Activated naive CD4-positive, alpha-beta T cell treated with anti-CD3 and anti-CD28 coated beads for 36 hours (primary cell): ENCODE data around the gene SBNO1. TPM values are rescaled to one million over a fixed set of nuclear protein-coding genes. Genes with fewer than 3 reads are reported as not detected.

Experiments
- CTCF ChIA-PET: fragments of 350-600 bp; sonication (Branson Sonifier 250); formaldehyde crosslinking; loops from one replicate; lab custom pipeline; 2021; ENCODE audit warnings: antibody characterized with exemption; lab: Charles Lee
- DNase-seq: peaks from one replicate; pipeline ENCODE4 v3.0.0-alpha.2; 2020
- H3K27ac Mint-ChIP-seq: one replicate; pipeline ENCODE4 v1.8.0; 2021; ENCODE audit warnings: mild to moderate bottlenecking, mixed read lengths
- H3K27me3 Mint-ChIP-seq: one replicate; pipeline ENCODE4 v1.8.0; 2021; ENCODE audit warnings: low read depth, mixed read lengths
- H3K36me3 Mint-ChIP-seq: one replicate; pipeline ENCODE4 v1.8.0; 2021; ENCODE audit warnings: low read depth, mixed read lengths
- H3K4me1 Mint-ChIP-seq: one replicate; pipeline ENCODE4 v1.8.0; 2021; ENCODE audit warnings: low read depth, mixed read lengths
- H3K4me3 Mint-ChIP-seq: one replicate; pipeline ENCODE4 v1.8.0; 2021; ENCODE audit warnings: mild to moderate bottlenecking, moderate library complexity, mixed read lengths
- H3K9me3 Mint-ChIP-seq: one replicate; pipeline ENCODE4 v1.8.0; 2021; ENCODE audit warnings: mixed read lengths
- intact Hi-C: fragments of 100-400 bp; cut with micrococcal nuclease; formaldehyde crosslinking; loops from one replicate; pipeline ENCODE4 v1.15.1; 2023
- total RNA-seq, 2 experiments: library from RNA; stranded (reverse); gene quantifications; one replicate each; pipeline ENCODE4 v1.2.3, GENCODE V29; 2021

Gene SBNO1
- total RNA-seq, 2 experiments from 2014 or later: 40.4 to 43.0 TPM

GRCh38 chr12:123282111-123282510 is 82.5 kb downstream of the SBNO1 start:
- peaks cover 6% of the 10 kb centered on the region for H3K4me1 Mint-ChIP-seq
- no peaks in the 10 kb centered on the region for H3K27me3 Mint-ChIP-seq
- DNase-seq: no peak
- H3K4me3 Mint-ChIP-seq: no peak overlapping the region
- H3K36me3 Mint-ChIP-seq: no peaks in the 10 kb centered on the region
- intact Hi-C loops: no loop called here
- H3K9me3 Mint-ChIP-seq: no peaks in the 10 kb centered on the region
- CTCF ChIA-PET: interaction anchor here (0.6 kb wide), 1 partner anchor 301 kb away, joined by 3 read pairs; no protein-coding TSS in a partner anchor
- no peak overlapping the region for H3K27ac Mint-ChIP-seq

- CTCF ChIA-PET: no interaction called here
- H3K9me3 Mint-ChIP-seq: no peaks in the 10 kb centered on the region
- no peak for DNase-seq
- no peaks in the 10 kb centered on the region for H3K36me3 Mint-ChIP-seq
- intact Hi-C loops: no loop called here
- H3K4me3 Mint-ChIP-seq: no peak overlapping the region
- H3K4me1 Mint-ChIP-seq: peaks cover 6% of the 10 kb centered on the region
- H3K27me3 Mint-ChIP-seq: no peaks in the 10 kb centered on the region
- no peak overlapping the region for H3K27ac Mint-ChIP-seq
Observed at GRCh38 chr12:123280971-123281370, 83.7 kb downstream of the SBNO1 start.

GRCh38 chr12:123278101-123278627 is 86.5 kb downstream of the SBNO1 start:
- H3K9me3 Mint-ChIP-seq: no peaks in the 10 kb centered on the region
- no peak overlapping the region for H3K27ac Mint-ChIP-seq
- H3K4me1 Mint-ChIP-seq: peaks cover 6% of the 10 kb centered on the region
- H3K27me3 Mint-ChIP-seq: no peaks in the 10 kb centered on the region
- peak; percentile 56 for DNase-seq
- CTCF ChIA-PET: interaction anchor here (0.6 to 1.2 kb wide), 5 partner anchors 28 to 300 kb away, joined by 3 to 4 read pairs (median 3); no protein-coding TSS in a partner anchor
- H3K4me3 Mint-ChIP-seq: no peak overlapping the region
- H3K36me3 Mint-ChIP-seq: no peaks in the 10 kb centered on the region
- intact Hi-C loops: loop anchor here (1.0 to 2.0 kb wide), 2 partner anchors 27 to 437 kb away; no protein-coding TSS in a partner anchor

GRCh38 chr12:123273166-123273565 is 91.5 kb downstream of the SBNO1 start:
- CTCF ChIA-PET: interaction anchor here (0.5 to 0.6 kb wide), 2 partner anchors 11 to 87 kb away, joined by 3 to 4 read pairs; no protein-coding TSS in a partner anchor
- no peaks in the 10 kb centered on the region for H3K36me3 Mint-ChIP-seq

GRCh38 chr12:123271001-123271668 is 93.5 kb downstream of the SBNO1 start:
- DNase-seq: peak; percentile 81
- CTCF ChIA-PET: interaction anchor here (1.0 kb wide), 1 partner anchor 95 kb away, joined by 3 read pairs; no protein-coding TSS in a partner anchor
- Mint-ChIP-seq H3K36me3 (no peaks in the 10 kb centered on the region), H3K4me3 (no peak overlapping the region), H3K27me3 (no peaks in the 10 kb centered on the region), H3K9me3 (no peaks in the 10 kb centered on the region), H3K4me1 (peaks cover 23% of the 10 kb centered on the region), H3K27ac (no peak overlapping the region)
- intact Hi-C loops: loop anchor here (1.0 kb wide), 3 partner anchors 94 to 311 kb away; partner anchors contain the start of gene KMT5A

More at GRCh38 chr12:123273166-123273565, 91.5 kb downstream of the SBNO1 start:
- peak overlapping the region; percentile 29 for H3K4me3 Mint-ChIP-seq
- intact Hi-C loops: no loop called here
- no peak for DNase-seq
- no peak overlapping the region for H3K27ac Mint-ChIP-seq
- peaks cover 24% of the 10 kb centered on the region for H3K4me1 Mint-ChIP-seq
- no peaks in the 10 kb centered on the region for H3K9me3 Mint-ChIP-seq
- H3K27me3 Mint-ChIP-seq: no peaks in the 10 kb centered on the region

- H3K27ac Mint-ChIP-seq: peak overlapping the region; percentile 74
- peak overlapping the region; percentile 84 for H3K4me3 Mint-ChIP-seq
- H3K27me3 Mint-ChIP-seq: no peaks in the 10 kb centered on the region
- no peaks in the 10 kb centered on the region for H3K36me3 Mint-ChIP-seq
- CTCF ChIA-PET: interaction anchor here (0.6 to 1.6 kb wide), 3 partner anchors 33 to 311 kb away, joined by 3 to 10 read pairs (median 3); no protein-coding TSS in a partner anchor
- intact Hi-C loops: no loop called here
- H3K4me1 Mint-ChIP-seq: peaks cover 23% of the 10 kb centered on the region
- no peaks in the 10 kb centered on the region for H3K9me3 Mint-ChIP-seq
- peak; percentile 44 for DNase-seq
Observed at GRCh38 chr12:123270214-123271000, 94.2 kb downstream of the SBNO1 start.

GRCh38 chr12:123269896-123270213 is 94.8 kb downstream of the SBNO1 start:
- no peaks in the 10 kb centered on the region for H3K36me3 Mint-ChIP-seq
- intact Hi-C loops: no loop called here

GRCh38 chr12:123269395-123269892 is 95.2 kb downstream of the SBNO1 start:
- Mint-ChIP-seq H3K4me1 (peaks cover 23% of the 10 kb centered on the region), H3K27ac (no peak overlapping the region), H3K4me3 (peak overlapping the region; percentile 84), H3K9me3 (no peaks in the 10 kb centered on the region), H3K27me3 (no peaks in the 10 kb centered on the region), H3K36me3 (peaks cover 1% of the 10 kb centered on the region)
- intact Hi-C loops: no loop called here
- DNase-seq: peak; percentile 68
- CTCF ChIA-PET: interaction anchor here (1.4 to 1.6 kb wide), 2 partner anchors 32 to 96 kb away, joined by 4 to 10 read pairs; no protein-coding TSS in a partner anchor

More at GRCh38 chr12:123269896-123270213, 94.8 kb downstream of the SBNO1 start:
- DNase-seq: no peak
- Mint-ChIP-seq H3K27me3 (no peaks in the 10 kb centered on the region), H3K4me3 (peak overlapping the region; percentile 84), H3K27ac (peak overlapping the region; percentile 74), H3K4me1 (peaks cover 23% of the 10 kb centered on the region), H3K9me3 (no peaks in the 10 kb centered on the region)
- CTCF ChIA-PET: interaction anchor here (1.0 to 1.6 kb wide), 3 partner anchors 32 to 96 kb away, joined by 3 to 10 read pairs (median 4); no protein-coding TSS in a partner anchor

GRCh38 chr12:123268850-123269249 is 95.8 kb downstream of the SBNO1 start:
- Mint-ChIP-seq H3K27ac (no peak overlapping the region), H3K4me1 (peaks cover 23% of the 10 kb centered on the region), H3K27me3 (no peaks in the 10 kb centered on the region), H3K36me3 (peaks cover 3% of the 10 kb centered on the region), H3K9me3 (no peaks in the 10 kb centered on the region), H3K4me3 (peak overlapping the region; percentile 52)
- intact Hi-C loops: no loop called here
- CTCF ChIA-PET: interaction anchor here (1.4 to 1.6 kb wide), 2 partner anchors 31 to 97 kb away, joined by 4 to 10 read pairs; no protein-coding TSS in a partner anchor
- no peak for DNase-seq

- Mint-ChIP-seq H3K4me3 (peak overlapping the region; percentile 52), H3K4me1 (peaks cover 23% of the 10 kb centered on the region), H3K27ac (peak overlapping the region; percentile 56), H3K36me3 (peaks cover 3% of the 10 kb centered on the region), H3K9me3 (no peaks in the 10 kb centered on the region), H3K27me3 (no peaks in the 10 kb centered on the region)
- DNase-seq: no peak
- intact Hi-C loops: no loop called here
- CTCF ChIA-PET: interaction anchor here (0.9 to 1.4 kb wide), 2 partner anchors 26 to 97 kb away, joined by 3 to 4 read pairs; no protein-coding TSS in a partner anchor
Observed at GRCh38 chr12:123267991-123268843, 96.4 kb downstream of the SBNO1 start.

GRCh38 chr12:123267335-123267920 is 97.2 kb downstream of the SBNO1 start:
- Mint-ChIP-seq H3K9me3 (no peaks in the 10 kb centered on the region), H3K27ac (no peak overlapping the region), H3K27me3 (no peaks in the 10 kb centered on the region), H3K4me1 (peaks cover 23% of the 10 kb centered on the region), H3K36me3 (peaks cover 4% of the 10 kb centered on the region), H3K4me3 (no peak overlapping the region)
- intact Hi-C loops: no loop called here
- DNase-seq: no peak
- CTCF ChIA-PET: interaction anchor here (0.6 to 0.9 kb wide), 2 partner anchors 25 to 76 kb away, joined by 3 read pairs; no protein-coding TSS in a partner anchor
